CD4-positive, alpha-beta T cell (primary cell): Measurements from ENCODE around the gene SHLD1. TPM values are rescaled to one million over a fixed set of nuclear protein-coding genes. Genes with fewer than 3 reads are reported as not detected.

ENCODE experiments used
- ATAC-seq: fragments of 200-7000 bp; cut with Tn5 transposase; one replicate; pipeline ENCODE4 v1.10.0; 2022; ENCODE audit warnings: mild to moderate bottlenecking; ENCODE audit not compliant: poor library complexity
- CTCF ChIA-PET: fragments of 350-600 bp; sonication (Branson Sonifier 250); formaldehyde crosslinking; loops from one replicate; lab custom pipeline; 2021; ENCODE audit warnings: antibody characterized with exemption, inconsistent platforms; lab: Charles Lee
- POLR2A ChIA-PET: fragments of 350-600 bp; sonication (Branson Sonifier 250); formaldehyde crosslinking; loops from one replicate; lab custom pipeline; 2021; ENCODE audit warnings: antibody characterized with exemption, inconsistent platforms; lab: Charles Lee
- DNase-seq, 14 experiments: peaks; one replicate each; pipeline ENCODE4 v3.0.0-alpha.2; 2013 to 2020; ENCODE audit warnings: mixed read lengths in 2 of 14
- H3K27ac ChIP-seq, 2 donors: one replicate each; pipeline versions ENCODE4 v1.5.1 to v1.7.0; 2013; ENCODE audit warnings: low read length in 2 of 2, low read depth in 1 of 2, mild to moderate bottlenecking in 1 of 2
- H3K27me3 ChIP-seq, 2 experiments: 1 replicate in 1 of 2; 2 replicates in 1 of 2; pipeline versions ENCODE4 v1.6.1 to v1.7.0; 2013; ENCODE audit warnings: low read length in 2 of 2, control low read depth in 1 of 2, mild to moderate bottlenecking in 1 of 2, moderate library complexity in 1 of 2; ENCODE audit not compliant: insufficient read depth in 2 of 2, control insufficient read depth in 1 of 2
- H3K36me3 ChIP-seq: one replicate; pipeline ENCODE4 v1.6.1; 2013; ENCODE audit warnings: low read length, control low read depth; ENCODE audit not compliant: insufficient read depth
- H3K4me1 ChIP-seq: one replicate; pipeline ENCODE4 v1.6.1; 2013; ENCODE audit warnings: low read length, control low read depth; ENCODE audit not compliant: insufficient read depth
- H3K4me3 ChIP-seq: one replicate; pipeline ENCODE4 v1.5.1; 2013; ENCODE audit warnings: mild to moderate bottlenecking, low read length, moderate library complexity
- H3K9me3 ChIP-seq, 2 experiments: 1 replicate in 1 of 2; 2 replicates in 1 of 2; pipeline versions ENCODE4 v1.6.1 to v1.7.0; 2013; ENCODE audit warnings: low read length in 2 of 2, mild to moderate bottlenecking in 2 of 2, control low read depth in 1 of 2, moderate library complexity in 1 of 2; ENCODE audit not compliant: control insufficient read depth in 1 of 2, insufficient read depth in 1 of 2
- H3K27ac Mint-ChIP-seq: one replicate; pipeline ENCODE4 v1.8.0; 2020; ENCODE audit warnings: mixed read lengths
- H3K27me3 Mint-ChIP-seq: one replicate; pipeline ENCODE4 v1.8.0; 2021; ENCODE audit warnings: mixed read lengths
- H3K36me3 Mint-ChIP-seq: one replicate; pipeline ENCODE4 v1.8.0; 2021; ENCODE audit warnings: low read depth, mixed read lengths
- H3K4me1 Mint-ChIP-seq: one replicate; pipeline ENCODE4 v1.8.0; 2021; ENCODE audit warnings: low read depth, mixed read lengths
- H3K4me3 Mint-ChIP-seq: one replicate; pipeline ENCODE4 v1.8.0; 2020; ENCODE audit warnings: mild to moderate bottlenecking, mixed read lengths
- H3K9me3 Mint-ChIP-seq: one replicate; pipeline ENCODE4 v1.8.0; 2020; ENCODE audit warnings: mixed read lengths
- CTCF ChIP-seq: fragments of 200-600 bp; IDR thresholded peaks from one replicate; pipeline ENCODE4 v1.8.0; 2022; ENCODE audit warnings: antibody characterized with exemption, mild to moderate bottlenecking
- intact Hi-C, 2 experiments: fragments of 100-400 bp; cut with DNase I in 1 of 2; cut with micrococcal nuclease in 1 of 2; formaldehyde crosslinking; loops; one replicate each; pipeline versions ENCODE4 v1.15.1 to v1.9.0; 2023 to 2025; cut with DNase I, micrococcal nuclease
- total RNA-seq, 174 experiments: library from RNA in 2 of 174; stranded (reverse) in 2 of 174; gene quantifications; one replicate each; pipeline ENCODE4 v1.2.3 and lab custom pipeline; 2021 to 2026

The SHLD1 gene
- total RNA-seq, 2 experiments from 2014 or later = 7.0 to 7.3 TPM

GRCh38 chr20:5716953-5717352, 33.2 kb upstream of the SHLD1 start:
- intact Hi-C loops = loop anchor here in 1 of 2 experiments (10.0 kb wide), 1 partner anchor 118 kb away; no protein-coding TSS in a partner anchor
- Mint-ChIP-seq H3K27ac (no peak overlapping the region), H3K4me3 (no peak overlapping the region), H3K4me1 (peaks cover 57% of the 10 kb centered on the region), H3K9me3 (peaks cover 3% of the 10 kb centered on the region), H3K27me3 (no peaks in the 10 kb centered on the region), H3K36me3 (no peaks in the 10 kb centered on the region)
- ChIA-PET POLR2A (no interaction called here), CTCF (interaction anchor here (1.6 kb wide), 1 partner anchor 13 kb away, joined by 3 read pairs; no protein-coding TSS in a partner anchor)
- Histone ChIP-seq H3K9me3 (peaks cover 0 to 4% of the 10 kb centered on the region in 2 experiments), H3K36me3 (no peaks in the 10 kb centered on the region), H3K27me3 (no peaks in the 10 kb centered on the region), H3K4me1 (peaks cover 38% of the 10 kb centered on the region), H3K27ac (no peak overlapping the region), H3K4me3 (no peak overlapping the region)
- DNase-seq (no peak), ATAC-seq (no peak)
- TF ChIP-seq CTCF = no peak

- no peak overlapping the region for H3K27ac Mint-ChIP-seq
- H3K27me3 ChIP-seq = no peaks in the 10 kb centered on the region
- no peak overlapping the region for H3K27ac ChIP-seq
- peaks cover 0 to 4% of the 10 kb centered on the region in 2 experiments for H3K9me3 ChIP-seq
- peaks cover 28% of the 10 kb centered on the region for H3K4me1 ChIP-seq
- H3K36me3 Mint-ChIP-seq = no peaks in the 10 kb centered on the region
- no peak for ATAC-seq
- POLR2A ChIA-PET = no interaction called here
- H3K27me3 Mint-ChIP-seq = no peaks in the 10 kb centered on the region
- CTCF ChIA-PET = no interaction called here
- no peak for DNase-seq
- H3K4me1 Mint-ChIP-seq = peaks cover 46% of the 10 kb centered on the region
- peaks cover 3% of the 10 kb centered on the region for H3K9me3 Mint-ChIP-seq
- intact Hi-C loops = loop anchor here in 1 of 2 experiments (10.0 kb wide), 1 partner anchor 116 kb away; no protein-coding TSS in a partner anchor
- no peaks in the 10 kb centered on the region for H3K36me3 ChIP-seq
- H3K4me3 Mint-ChIP-seq = no peak overlapping the region
- no peak for TF ChIP-seq CTCF
- no peak overlapping the region for H3K4me3 ChIP-seq
These were observed 31.2 kb upstream of the SHLD1 start for GRCh38 chr20:5718896-5719595.

- Mint-ChIP-seq H3K36me3 (no peaks in the 10 kb centered on the region), H3K27ac (no peak overlapping the region), H3K27me3 (no peaks in the 10 kb centered on the region), H3K9me3 (peaks cover under 1% of the 10 kb centered on the region), H3K4me3 (no peak overlapping the region), H3K4me1 (peaks cover 38% of the 10 kb centered on the region)
- no peak for TF ChIP-seq CTCF
- intact Hi-C loops = loop anchor here in 1 of 2 experiments (10.0 kb wide), 1 partner anchor 115 kb away; no protein-coding TSS in a partner anchor
- no peaks in the 10 kb centered on the region for H3K27me3 ChIP-seq
- ATAC-seq (no peak), DNase-seq (peak in 2 of 14 experiments; percentile 9 to 21)
- CTCF ChIA-PET = no interaction called here
- no peak overlapping the region for H3K4me3 ChIP-seq
- POLR2A ChIA-PET = no interaction called here
- H3K4me1 ChIP-seq = peaks cover 19% of the 10 kb centered on the region
- H3K9me3 ChIP-seq = peaks cover 0 to 4% of the 10 kb centered on the region in 2 experiments
- no peak overlapping the region for H3K27ac ChIP-seq
- no peaks in the 10 kb centered on the region for H3K36me3 ChIP-seq
These were observed 30.3 kb upstream of the SHLD1 start for GRCh38 chr20:5719861-5720403.
